Astrocyte (in vitro differentiated cells and primary cell): ENCODE results near the gene TBK1. TPM values are rescaled to one million over a fixed set of nuclear protein-coding genes. Genes with fewer than 3 reads are reported as not detected.

Source experiments
- DNase-seq: peaks from one replicate; pipeline ENCODE4 v3.0.0-alpha.2; 2010; ENCODE audit warnings: low read depth
- FAIRE-seq: peaks from 2 replicates; lab custom pipeline; 2011; peaks lifted over from hg19 to GRCh38; lab: Jason Lieb, UNC
- H2AFZ ChIP-seq: 2 replicates; pipeline ENCODE4 v1.6.0; 2012; ENCODE audit warnings: low read depth, low read length, inconsistent platforms
- H3K27ac ChIP-seq: 2 replicates; pipeline ENCODE4 v1.5.1; 2011; ENCODE audit warnings: low read depth, low read length, inconsistent platforms
- H3K27me3 ChIP-seq: 2 replicates; pipeline ENCODE4 v1.6.0; 2011; ENCODE audit warnings: low read length, inconsistent platforms; ENCODE audit not compliant: insufficient read depth
- H3K36me3 ChIP-seq: 2 replicates; pipeline ENCODE4 v1.5.1; 2011; ENCODE audit warnings: low read length, inconsistent platforms; ENCODE audit not compliant: insufficient read depth
- H3K4me1 ChIP-seq: 2 replicates; pipeline ENCODE4 v1.5.1; 2011; ENCODE audit warnings: low read length, inconsistent platforms; ENCODE audit not compliant: insufficient read depth
- H3K4me2 ChIP-seq: 2 replicates; pipeline ENCODE4 v1.6.0; 2012; ENCODE audit warnings: low read length, inconsistent platforms
- H3K4me3 ChIP-seq: 2 replicates; pipeline ENCODE4 v1.5.1; 2011; ENCODE audit warnings: low read depth, mild to moderate bottlenecking, low read length, inconsistent platforms; ENCODE audit not compliant: insufficient read depth
- H3K79me2 ChIP-seq: 2 replicates; pipeline ENCODE4 v1.6.0; 2012; ENCODE audit warnings: mild to moderate bottlenecking, low read length, inconsistent platforms; ENCODE audit not compliant: insufficient read depth
- H3K9ac ChIP-seq: 2 replicates; pipeline ENCODE4 v1.6.0; 2012; ENCODE audit warnings: mild to moderate bottlenecking, low read length, inconsistent platforms
- H3K9me3 ChIP-seq: 2 replicates; pipeline ENCODE4 v1.5.1; 2012; ENCODE audit warnings: low read depth, mild to moderate bottlenecking, low read length, inconsistent platforms; ENCODE audit not compliant: insufficient read depth
- H4K20me1 ChIP-seq: 2 replicates; pipeline ENCODE4 v1.6.0; 2012; ENCODE audit warnings: low read length, inconsistent platforms; ENCODE audit not compliant: insufficient read depth
- H3K27ac Mint-ChIP-seq: one replicate; pipeline ENCODE4 v1.8.0; 2021; ENCODE audit warnings: mild to moderate bottlenecking, mixed read lengths; ENCODE audit not compliant: unreplicated experiment
- H3K27me3 Mint-ChIP-seq: one replicate; pipeline ENCODE4 v1.8.0; 2021; ENCODE audit warnings: low read depth, mixed read lengths; ENCODE audit not compliant: unreplicated experiment
- H3K36me3 Mint-ChIP-seq: one replicate; pipeline ENCODE4 v1.8.0; 2021; ENCODE audit warnings: low read depth, mixed read lengths; ENCODE audit not compliant: unreplicated experiment
- H3K4me1 Mint-ChIP-seq: one replicate; pipeline ENCODE4 v1.8.0; 2021; ENCODE audit warnings: low read depth, mixed read lengths; ENCODE audit not compliant: unreplicated experiment
- H3K4me3 Mint-ChIP-seq: one replicate; pipeline ENCODE4 v1.8.0; 2021; ENCODE audit warnings: mild to moderate bottlenecking, moderate library complexity, mixed read lengths; ENCODE audit not compliant: unreplicated experiment
- H3K9me3 Mint-ChIP-seq: one replicate; pipeline ENCODE4 v1.8.0; 2021; ENCODE audit warnings: mild to moderate bottlenecking, mixed read lengths; ENCODE audit not compliant: unreplicated experiment
- EZH2 ChIP-seq: IDR thresholded peaks from 2 replicates; pipeline ENCODE4 v1.6.1; 2012; ENCODE audit warnings: mild to moderate bottlenecking, low read length, inconsistent platforms; ENCODE audit not compliant: insufficient read depth
- total RNA-seq: library from RNA; stranded (reverse); gene quantifications from 2 replicates; pipeline ENCODE4 v1.2.1, GENCODE V29; 2021
- TF ChIP-seq, protein P1 (sequence below): IDR thresholded peaks from 2 replicates; pipeline ENCODE4 v1.5.1; 2011; ENCODE audit warnings: low read depth, mild to moderate bottlenecking, inconsistent platforms, low read length, moderate library complexity; ENCODE audit not compliant: insufficient read depth

TBK1 gene
- total RNA-seq, 1 donor from 2014 or later: 23.7 TPM

DNA sequence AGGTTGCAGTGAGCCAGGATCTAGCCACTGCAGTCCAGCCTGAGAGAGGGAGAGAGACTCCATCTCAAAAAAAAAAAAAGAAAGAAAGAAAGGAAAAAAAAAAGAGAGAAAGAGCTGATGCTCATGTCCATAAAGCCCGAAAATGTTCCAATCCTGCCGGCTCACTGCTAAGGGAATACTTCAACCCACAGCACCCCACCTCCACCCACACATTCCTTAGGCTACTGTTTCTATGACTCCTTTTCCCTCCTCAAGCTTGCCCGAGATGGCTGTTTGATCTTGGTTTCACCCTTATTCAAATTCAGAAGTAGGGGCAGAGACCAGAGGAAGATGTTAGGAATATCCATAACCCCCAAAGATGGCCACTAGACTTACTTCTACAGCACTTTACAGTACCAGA is 98.8 kb downstream of the TBK1 start:
- no peak for FAIRE-seq
- no peaks in the 10 kb centered on the region for H3K4me1 Mint-ChIP-seq

DNA sequence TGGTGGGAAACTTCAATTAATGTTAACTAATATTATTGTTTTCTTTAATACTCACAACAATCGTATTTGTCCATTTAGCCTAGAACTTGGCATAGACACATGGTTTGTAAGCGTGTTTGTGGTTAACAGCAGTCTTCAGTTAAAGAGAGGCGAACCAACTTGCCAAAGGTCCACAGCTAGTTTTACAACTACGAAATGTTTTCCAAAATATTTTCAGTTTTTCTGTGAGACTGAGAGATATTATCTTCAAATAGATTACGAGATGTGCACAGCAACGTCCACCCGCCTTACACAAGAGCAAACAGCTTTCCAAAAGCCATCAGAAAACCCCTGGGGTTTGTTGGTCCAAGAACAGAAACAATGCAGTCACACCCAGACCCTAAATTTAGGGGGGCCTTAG is 99.8 kb downstream of the TBK1 start:
- Histone ChIP-seq H2AFZ (no peak overlapping the region), H3K27me3 (peaks cover 3% of the 10 kb centered on the region), H3K4me3 (no peak overlapping the region), H4K20me1 (no peaks in the 10 kb centered on the region), H3K9me3 (no peaks in the 10 kb centered on the region), H3K9ac (no peak overlapping the region), H3K36me3 (no peaks in the 10 kb centered on the region), H3K4me1 (no peaks in the 10 kb centered on the region), H3K79me2 (no peaks in the 10 kb centered on the region), H3K4me2 (no peak overlapping the region), H3K27ac (no peak overlapping the region)
- no peaks in the 10 kb centered on the region for H3K4me1 Mint-ChIP-seq
- H3K27me3 Mint-ChIP-seq: peaks cover 3% of the 10 kb centered on the region
- no peaks in the 10 kb centered on the region for H3K9me3 Mint-ChIP-seq
- TF ChIP-seq EZH2: no peak
- TF ChIP-seq, protein P1, sequence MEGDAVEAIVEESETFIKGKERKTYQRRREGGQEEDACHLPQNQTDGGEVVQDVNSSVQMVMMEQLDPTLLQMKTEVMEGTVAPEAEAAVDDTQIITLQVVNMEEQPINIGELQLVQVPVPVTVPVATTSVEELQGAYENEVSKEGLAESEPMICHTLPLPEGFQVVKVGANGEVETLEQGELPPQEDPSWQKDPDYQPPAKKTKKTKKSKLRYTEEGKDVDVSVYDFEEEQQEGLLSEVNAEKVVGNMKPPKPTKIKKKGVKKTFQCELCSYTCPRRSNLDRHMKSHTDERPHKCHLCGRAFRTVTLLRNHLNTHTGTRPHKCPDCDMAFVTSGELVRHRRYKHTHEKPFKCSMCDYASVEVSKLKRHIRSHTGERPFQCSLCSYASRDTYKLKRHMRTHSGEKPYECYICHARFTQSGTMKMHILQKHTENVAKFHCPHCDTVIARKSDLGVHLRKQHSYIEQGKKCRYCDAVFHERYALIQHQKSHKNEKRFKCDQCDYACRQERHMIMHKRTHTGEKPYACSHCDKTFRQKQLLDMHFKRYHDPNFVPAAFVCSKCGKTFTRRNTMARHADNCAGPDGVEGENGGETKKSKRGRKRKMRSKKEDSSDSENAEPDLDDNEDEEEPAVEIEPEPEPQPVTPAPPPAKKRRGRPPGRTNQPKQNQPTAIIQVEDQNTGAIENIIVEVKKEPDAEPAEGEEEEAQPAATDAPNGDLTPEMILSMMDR: no peak
- H3K36me3 Mint-ChIP-seq: no peaks in the 10 kb centered on the region
- H3K4me3 Mint-ChIP-seq: no peak overlapping the region
- H3K27ac Mint-ChIP-seq: no peak overlapping the region
- no peak for DNase-seq
- no peak for FAIRE-seq

More for the DNA sequence above, 98.8 kb downstream of the TBK1 start:
- H2AFZ ChIP-seq: no peak overlapping the region
- H3K36me3 Mint-ChIP-seq: no peaks in the 10 kb centered on the region
- no peak overlapping the region for H3K4me3 ChIP-seq
- H3K4me2 ChIP-seq: no peak overlapping the region
- H3K9me3 Mint-ChIP-seq: no peaks in the 10 kb centered on the region
- no peaks in the 10 kb centered on the region for H3K4me1 ChIP-seq
- H4K20me1 ChIP-seq: no peaks in the 10 kb centered on the region
- no peaks in the 10 kb centered on the region for H3K79me2 ChIP-seq
- no peak for DNase-seq
- peaks cover 1% of the 10 kb centered on the region for H3K27me3 Mint-ChIP-seq
- no peaks in the 10 kb centered on the region for H3K36me3 ChIP-seq
- H3K9ac ChIP-seq: no peak overlapping the region
- H3K4me3 Mint-ChIP-seq: no peak overlapping the region
- H3K27ac Mint-ChIP-seq: no peak overlapping the region
- no peak overlapping the region for H3K27ac ChIP-seq
- TF ChIP-seq, protein P1: no peak
- TF ChIP-seq EZH2: no peak
- peaks cover 3% of the 10 kb centered on the region for H3K27me3 ChIP-seq
- no peaks in the 10 kb centered on the region for H3K9me3 ChIP-seq

Other genes with a start within 250 kb of the TBK1 start
- 3.8 and 4.1 TPM in 2 replicates for gene KICS2, start 229.8 kb upstream of the TBK1 start, total RNA-seq
- gene C12orf56, start 61.4 kb upstream of the TBK1 start, total RNA-seq: not detected in 2 replicates
- 142 and 144 TPM in 2 replicates for gene XPOT, start 47.7 kb upstream of the TBK1 start, total RNA-seq
- 16.4 and 18.3 TPM in 2 replicates for gene RASSF3, start 158.4 kb downstream of the TBK1 start, total RNA-seq